Activated T-cell treated with anti-CD3 and anti-CD28 coated beads for 24 hours (primary cell): ENCODE measurements around the gene BTBD17.
"Not testable (repeated sequence)": the region's sequence is repeated elsewhere in the genome, so short reads cannot be mapped to it uniquely, and the experiment has no call there.

Source experiments
- DNase-seq: peaks from one replicate; pipeline ENCODE4 v3.0.0-alpha.2; 2020; ENCODE audit warnings: low read depth

Gene BTBD17

GRCh38 chr17:74361230-74362068 lies at the start of gene BTBD17:
BTBD17 (minus strand) TSS chr17:74361868; CDS start chr17:74361819, 49 bp downstream.
- DNase-seq = no peak

DNA sequence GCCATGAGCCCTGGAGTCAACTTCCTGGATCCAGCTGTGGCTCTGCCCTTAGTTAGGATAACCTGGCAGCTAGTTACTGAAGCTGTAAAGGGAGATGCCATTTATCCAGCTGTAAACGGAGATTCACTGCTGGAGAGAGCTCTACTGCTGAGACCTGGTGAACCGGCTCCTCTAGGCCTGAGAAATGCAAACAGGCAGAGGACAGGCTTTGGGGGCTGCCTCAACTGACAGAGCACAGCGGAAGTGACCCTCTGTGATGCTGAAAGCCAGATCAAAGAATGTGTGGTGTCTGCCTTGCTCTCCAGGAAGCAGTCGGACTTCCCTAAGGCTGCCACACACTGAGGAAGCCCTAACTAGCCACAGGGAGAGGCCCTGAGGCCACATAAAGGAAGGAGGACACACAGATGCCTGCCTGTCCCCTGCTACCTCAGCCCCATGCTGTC lies 48.4 kb upstream of the BTBD17 start:
- no peak for DNase-seq

GRCh38 chr17:74408815-74409214 lies 47.1 kb upstream of the BTBD17 start:
- DNase-seq = no peak

DNA sequence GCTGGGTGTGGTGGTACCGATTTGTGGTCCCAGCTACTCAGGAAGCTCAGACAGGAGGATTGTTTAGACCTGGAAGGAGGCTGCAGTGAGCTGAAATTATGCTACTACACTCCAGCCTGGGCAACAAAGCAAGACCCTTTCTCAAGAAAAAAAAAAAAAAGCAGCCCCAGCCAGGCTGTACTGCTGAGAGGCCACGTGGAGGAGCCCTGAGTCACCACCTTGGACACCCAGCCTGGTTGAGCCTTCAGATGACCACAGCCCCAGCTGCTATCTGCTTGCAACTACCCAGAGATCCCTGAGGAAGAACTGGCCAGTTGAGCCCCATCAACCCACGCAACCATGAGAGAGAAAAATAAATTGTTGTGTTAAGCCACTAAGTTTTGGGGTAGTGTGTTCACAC lies 46.6 kb upstream of the BTBD17 start:
- no peak for DNase-seq

GRCh38 chr17:74407384-74407783 lies 45.7 kb upstream of the BTBD17 start:
- DNase-seq = no peak

DNA sequence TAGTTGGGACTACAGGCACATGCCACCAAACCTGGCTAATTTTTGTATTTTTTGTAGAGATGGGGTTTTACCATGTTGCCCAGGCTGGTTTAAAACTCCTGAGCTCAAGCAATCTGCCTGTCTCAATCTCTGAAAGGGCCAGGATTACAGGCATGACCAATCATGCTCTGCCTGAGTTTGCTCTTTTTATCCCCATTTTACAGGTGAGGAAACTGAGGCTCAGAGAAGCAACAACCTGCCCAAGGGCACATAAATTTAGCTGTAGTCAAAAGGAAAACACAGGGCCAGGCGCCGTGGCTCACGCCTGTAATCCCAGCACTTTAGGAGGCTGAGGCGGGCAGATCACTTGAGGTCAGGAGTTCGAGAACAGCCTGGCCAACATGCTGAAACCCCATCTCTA lies 43.6 kb upstream of the BTBD17 start:
- not testable (repeated sequence) for DNase-seq

GRCh38 chr17:74404789-74405188 lies 43.1 kb upstream of the BTBD17 start:
- DNase-seq = no peak

DNA sequence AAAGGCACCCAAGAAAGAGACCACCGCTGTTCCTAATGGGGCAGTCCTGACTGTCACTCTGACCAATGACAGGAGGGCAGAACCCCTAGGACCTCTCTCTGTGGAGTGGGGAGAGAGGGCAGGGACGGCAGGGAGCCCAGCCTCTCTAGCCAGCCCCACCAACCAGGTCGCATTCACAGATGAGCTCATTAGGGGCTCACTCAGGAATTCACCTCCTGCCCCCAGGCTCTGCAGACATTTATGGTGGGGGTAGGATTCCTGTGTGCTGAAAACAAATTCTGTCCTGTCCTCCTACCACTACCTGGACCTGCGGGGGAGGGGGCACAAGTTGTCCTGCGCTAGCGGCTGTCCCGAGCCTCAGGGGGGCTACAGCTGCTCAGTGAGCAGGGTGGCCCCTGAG lies 42.5 kb upstream of the BTBD17 start:
- DNase-seq = no peak

- no peak for DNase-seq
These were observed 42.0 kb upstream of the BTBD17 start for GRCh38 chr17:74403512-74404137.

DNA sequence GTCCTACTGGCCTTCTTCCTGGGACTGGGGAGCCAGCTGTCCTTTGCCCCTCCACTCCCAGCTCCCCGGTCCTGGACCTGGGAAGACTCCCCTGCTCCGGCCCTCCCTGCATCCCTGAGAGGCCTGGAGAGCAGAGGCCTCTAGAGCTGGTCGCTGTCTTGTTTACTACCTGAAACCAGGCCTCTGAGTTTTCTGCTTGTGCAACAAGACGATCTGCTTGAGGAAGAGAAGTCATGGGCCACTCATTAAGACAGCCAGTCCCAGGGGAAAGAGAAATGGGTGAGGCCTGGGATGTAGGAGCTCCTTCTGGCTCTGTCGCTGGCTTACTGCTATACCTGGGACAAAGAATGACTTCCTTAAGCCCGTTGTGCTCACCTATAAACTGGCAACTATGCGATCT lies 40.4 kb upstream of the BTBD17 start:
- no peak for DNase-seq

- DNase-seq = no peak
These were observed 34.9 kb upstream of the BTBD17 start for GRCh38 chr17:74396567-74396966.

DNA sequence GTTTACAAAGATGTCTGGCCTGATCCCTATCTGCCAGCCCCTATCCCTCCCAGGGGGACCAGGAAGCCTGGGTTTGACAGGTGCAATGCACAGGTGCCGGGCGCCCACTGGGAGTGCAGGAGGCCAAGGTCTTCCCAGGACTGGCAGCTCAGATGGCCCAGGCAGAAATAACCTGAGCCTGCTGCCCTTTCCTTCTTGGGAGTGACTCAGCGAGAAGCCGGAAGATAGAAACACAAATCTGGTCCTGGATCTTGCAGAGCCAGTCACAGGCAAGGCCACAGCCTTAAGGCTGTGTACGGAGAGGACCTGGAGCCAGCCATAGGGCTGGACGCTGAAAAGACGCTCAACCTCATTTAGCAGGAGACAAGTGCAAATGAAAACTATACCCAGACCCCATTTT lies 33.3 kb upstream of the BTBD17 start:
- no peak for DNase-seq

DNA sequence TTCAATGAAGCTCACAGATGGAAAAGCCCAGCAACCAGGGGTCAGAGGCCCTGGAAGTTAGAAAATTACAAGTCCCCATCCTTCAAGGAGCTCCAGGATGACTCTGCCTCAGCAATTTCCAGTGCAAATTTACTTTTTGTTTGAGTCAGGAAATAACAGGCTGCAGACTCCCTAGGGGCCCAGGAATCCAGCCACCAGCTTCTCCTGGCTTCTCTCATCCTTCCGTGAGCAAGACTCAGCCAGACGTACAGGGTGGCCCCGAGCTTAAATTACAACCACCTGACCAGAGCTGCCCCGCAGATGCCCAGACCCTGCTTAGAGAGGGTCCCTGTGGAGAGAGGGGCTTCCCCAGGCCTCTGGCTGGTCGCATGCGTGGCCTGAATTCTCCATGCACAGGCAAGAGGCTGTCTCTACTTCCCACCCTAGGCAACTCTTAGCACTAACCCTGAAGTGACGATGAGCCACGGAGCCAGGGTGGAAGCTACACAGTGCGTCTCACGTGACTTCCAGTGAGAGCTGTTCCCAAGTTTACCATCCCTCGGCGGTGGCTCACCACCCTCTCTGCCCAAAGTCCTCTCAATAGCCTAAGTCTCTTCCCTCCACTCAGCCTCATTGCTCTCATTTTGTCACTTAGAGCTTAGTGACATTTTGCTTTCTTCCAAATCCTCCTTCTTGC lies 32.7 kb upstream of the BTBD17 start:
- DNase-seq = no peak

GRCh38 chr17:74393346-74393942 lies 31.8 kb upstream of the BTBD17 start:
- DNase-seq = no peak

DNA sequence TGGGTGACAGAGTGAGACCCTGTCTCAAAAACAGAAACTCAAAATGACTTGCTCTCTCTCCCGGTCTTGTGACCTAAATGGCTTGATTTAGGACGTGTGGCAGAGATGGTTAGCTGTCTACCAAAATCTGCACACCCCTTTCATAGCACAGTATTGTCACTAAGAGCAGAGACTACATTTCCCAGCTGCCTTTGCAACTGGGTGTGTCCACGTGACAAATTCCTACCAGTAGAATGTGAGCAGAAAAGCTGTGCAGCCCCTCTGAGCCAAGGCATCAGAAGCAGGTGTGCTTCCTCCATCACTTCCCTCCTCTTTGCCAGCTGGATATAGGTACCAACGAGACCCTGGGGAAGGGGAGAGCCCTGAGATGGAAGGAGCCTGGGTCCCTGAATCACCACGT lies 31.2 kb upstream of the BTBD17 start:
- DNase-seq = no peak

DNA sequence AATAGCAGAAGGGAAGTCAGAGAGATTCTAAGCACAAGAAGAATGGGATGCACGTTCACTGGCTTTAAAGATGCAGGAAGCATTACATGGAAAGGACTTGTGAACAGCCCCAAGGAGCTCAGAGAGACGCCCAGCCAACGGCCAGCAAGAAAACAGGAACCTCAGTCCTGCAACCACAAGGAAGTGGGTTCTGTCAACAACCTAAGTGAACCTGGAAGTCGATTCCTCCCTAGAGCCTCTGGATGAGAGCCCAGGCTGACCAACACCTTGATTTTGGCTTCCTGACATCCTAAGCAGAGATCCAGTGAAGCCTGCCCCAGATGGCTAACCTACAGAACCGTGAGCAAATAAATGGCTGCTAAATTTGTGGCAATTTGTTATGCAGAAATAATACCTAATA lies 30.1 kb upstream of the BTBD17 start:
- no peak for DNase-seq

- no peak for DNase-seq
These were observed 29.3 kb upstream of the BTBD17 start for GRCh38 chr17:74390680-74391653.

- no peak for DNase-seq
These were observed 28.4 kb upstream of the BTBD17 start for GRCh38 chr17:74389937-74390679.

- no peak for DNase-seq
These were observed 27.6 kb upstream of the BTBD17 start for GRCh38 chr17:74389084-74389753.
